HCT116 (cell line): ENCODE results near the gene RORB. TPM values are rescaled to one million over a fixed set of nuclear protein-coding genes. Genes with fewer than 3 reads are reported as not detected.

Experiments
- ATAC-seq: fragments of 200-7000 bp; cut with Tn5 transposase; 2 replicates; pipeline ENCODE4 v1.9.1; 2020; ENCODE audit warnings: mild to moderate bottlenecking, moderate library complexity
- BruUV-seq: library from RNA; stranded (reverse); fragments of 400-500 nt; replicated peaks from 2 replicates; lab custom pipeline; 2021; lab: Mats Ljungman, UMichigan
- CTCF ChIA-PET: fragments of 300-600 bp; sonication (Branson Sonifier 250); formaldehyde crosslinking; loops from one replicate; lab custom pipeline; 2021; ENCODE audit warnings: antibody characterized with exemption; lab: Charles Lee
- POLR2A ChIA-PET: fragments of 300-600, 350-600 bp; sonication (Branson Sonifier 250); formaldehyde crosslinking; loops from one replicate; lab custom pipeline; 2021; ENCODE audit warnings: antibody characterized with exemption; lab: Charles Lee
- RAD21 ChIA-PET, 2 experiments: fragments of 300-600 bp; sonication (Branson Sonifier 250); formaldehyde crosslinking; loops; one replicate each; lab custom pipeline; 2023; ENCODE audit warnings: low total read pairs in 2 of 2; ENCODE audit not compliant: uncharacterized antibody in 2 of 2, unreplicated experiment in 2 of 2, low non-redundant PET in 1 of 2; lab: Charles Lee
- DNase-seq: peaks from one replicate; pipeline ENCODE4 v3.0.0-alpha.2; 2010; ENCODE audit warnings: low read depth, low spot score
- H2AFZ ChIP-seq: fragments of 200-600 bp; shearing (Covaris generic), sonication (generic); 2 replicates; pipeline ENCODE4 v1.6.1; 2017; ENCODE audit warnings: low read depth, mixed run types, mixed read lengths, antibody characterized with exemption, low read length; ENCODE audit not compliant: poor library complexity, severe bottlenecking
- H3K27ac ChIP-seq: 2 replicates; pipeline ENCODE4 v1.5.1; 2012; ENCODE audit warnings: low read depth, low read length
- H3K27me3 ChIP-seq: fragments of 200-600 bp; sonication (generic); 2 replicates; pipeline ENCODE4 v1.6.1; 2016; ENCODE audit warnings: mixed run types, low read length, mixed read lengths; ENCODE audit not compliant: insufficient read depth
- H3K36me3 ChIP-seq, 2 experiments: fragments of 200-500 bp in 1 of 2; fragments of 200-600 bp in 1 of 2; sonication (Bioruptor generic) in 1 of 2; sonication (generic) in 1 of 2; 2 replicates each; pipeline versions ENCODE4 v1.5.1 to v1.6.1; 2014 to 2016; ENCODE audit warnings: low read length in 2 of 2, inconsistent platforms in 1 of 2, mixed read lengths in 1 of 2, mixed run types in 1 of 2; ENCODE audit not compliant: insufficient read depth in 2 of 2, control insufficient read depth in 1 of 2
- H3K4me1 ChIP-seq, 2 experiments: fragments of 200-600 bp in 1 of 2; sonication (generic) in 1 of 2; 2 replicates each; pipeline versions ENCODE4 v1.5.1 to v1.6.1; 2012 to 2017; ENCODE audit warnings: low read length in 2 of 2, inconsistent platforms in 1 of 2, mild to moderate bottlenecking in 1 of 2, mixed read lengths in 1 of 2, mixed run types in 1 of 2, moderate library complexity in 1 of 2; ENCODE audit not compliant: insufficient read depth in 2 of 2, control insufficient read depth in 1 of 2
- H3K4me2 ChIP-seq: fragments of 200-600 bp; sonication (generic); 2 replicates; pipeline ENCODE4 v1.6.1; 2017; ENCODE audit warnings: mixed run types, low read length, mixed read lengths
- H3K4me3 ChIP-seq, 2 experiments: fragments of 200-600 bp in 1 of 2; sonication (generic) in 1 of 2; replicated peaks in 1 of 2; 2 replicates each; pipeline ENCODE4 v1.5.1; 2011 to 2016; ENCODE audit warnings: low read length in 2 of 2, control low read depth in 1 of 2, low read depth in 1 of 2, mild to moderate bottlenecking in 1 of 2, mixed read lengths in 1 of 2, mixed run types in 1 of 2
- H3K79me2 ChIP-seq: fragments of 200-600 bp; sonication (generic); 2 replicates; pipeline ENCODE4 v1.6.1; 2017; ENCODE audit warnings: mild to moderate bottlenecking, mixed run types, low read length, moderate library complexity, mixed read lengths; ENCODE audit not compliant: insufficient read depth
- H3K9ac ChIP-seq: fragments of 200-600 bp; sonication (generic); 2 replicates; pipeline ENCODE4 v1.6.1; 2016; ENCODE audit warnings: low read length, mixed read lengths
- H3K9me2 ChIP-seq: fragments of 200-600 bp; sonication (generic), shearing (Covaris generic); 2 replicates; pipeline ENCODE4 v1.6.1; 2017; ENCODE audit warnings: mixed run types, mild to moderate bottlenecking, moderate library complexity; ENCODE audit not compliant: insufficient read depth
- H3K9me3 ChIP-seq, 2 experiments: fragments of 200-500 bp in 1 of 2; fragments of 200-600 bp in 1 of 2; sonication (Bioruptor generic) in 1 of 2; sonication (generic) in 1 of 2; 2 replicates each; pipeline ENCODE4 v1.6.1; 2014 to 2017; ENCODE audit warnings: low read length in 2 of 2, mixed read lengths in 2 of 2, inconsistent platforms in 1 of 2, low read depth in 1 of 2, mild to moderate bottlenecking in 1 of 2, mixed run types in 1 of 2, moderate library complexity in 1 of 2; ENCODE audit not compliant: control insufficient read depth in 1 of 2, insufficient read depth in 1 of 2
- H4K20me1 ChIP-seq: fragments of 200-600 bp; sonication (generic), shearing (Covaris generic); 2 replicates; pipeline ENCODE4 v1.6.1; 2017; ENCODE audit warnings: mixed run types, mild to moderate bottlenecking, moderate library complexity; ENCODE audit not compliant: insufficient read depth
- CBX3 ChIP-seq: IDR thresholded peaks from 2 replicates; pipeline ENCODE4 v1.6.1; 2012; ENCODE audit warnings: low read depth
- CTCF ChIP-seq, 3 experiments: fragments of 200-600 bp in 1 of 3; sonication (generic) in 1 of 3; IDR thresholded peaks in 2 of 3; conservative IDR thresholded peaks in 1 of 3; 2 replicates each; pipeline ENCODE4 v1.5.1; 2012 to 2017; ENCODE audit warnings: low read depth in 2 of 3, low read length in 2 of 3, antibody characterized with exemption in 1 of 3, borderline replicate concordance in 1 of 3, control low read depth in 1 of 3, mild to moderate bottlenecking in 1 of 3, mixed read lengths in 1 of 3, mixed run types in 1 of 3, moderate library complexity in 1 of 3; ENCODE audit not compliant: insufficient read depth in 1 of 3
- EGR1 ChIP-seq: IDR thresholded peaks from 2 replicates; pipeline ENCODE4 v1.6.1; 2012; ENCODE audit warnings: low read depth
- EZH2 ChIP-seq: fragments of 200-600 bp; sonication (generic); IDR thresholded peaks from 2 replicates; pipeline ENCODE4 v1.6.1; 2017; ENCODE audit warnings: antibody characterized with exemption, mixed run types
- FOSL1 ChIP-seq: IDR thresholded peaks from 2 replicates; pipeline ENCODE4 v1.6.1; 2012; ENCODE audit warnings: low read depth
- SIN3A ChIP-seq: IDR thresholded peaks from 2 replicates; pipeline ENCODE4 v1.6.1; 2012; ENCODE audit warnings: low read depth
- SP1 ChIP-seq: IDR thresholded peaks from 2 replicates; pipeline ENCODE4 v1.6.1; 2012; ENCODE audit warnings: low read depth
- SRF ChIP-seq: IDR thresholded peaks from 2 replicates; pipeline ENCODE4 v1.6.1; 2012; ENCODE audit warnings: low read depth
- YY1 ChIP-seq: IDR thresholded peaks from 2 replicates; pipeline ENCODE4 v1.6.1; 2011; ENCODE audit warnings: low read length, low read depth, moderate library complexity, mild to moderate bottlenecking; ENCODE audit not compliant: insufficient replicate concordance; ENCODE audit errors: extremely low read depth
- ZBTB33 ChIP-seq: IDR thresholded peaks from 2 replicates; pipeline ENCODE4 v1.6.1; 2011; ENCODE audit warnings: mild to moderate bottlenecking, low read length, moderate library complexity; ENCODE audit not compliant: insufficient replicate concordance; ENCODE audit errors: extremely low read depth
- ZFX ChIP-seq: fragments of 450-650 bp; IDR thresholded peaks from 2 replicates; pipeline ENCODE4 v1.6.1; 2017
- ZNF274 ChIP-seq: fragments of 200-500 bp; sonication (Bioruptor generic); IDR thresholded peaks from 2 replicates; pipeline ENCODE4 v1.6.1; 2014; ENCODE audit warnings: mild to moderate bottlenecking, low read depth, low read length, inconsistent platforms
- intact Hi-C: fragments of 100-400 bp; cut with micrococcal nuclease; formaldehyde crosslinking; loops from 2 replicates; pipeline ENCODE4 v1.10.0; 2022
- total RNA-seq: library from RNA; stranded (reverse); gene quantifications from one replicate; pipeline ENCODE4 v1.2.1, GENCODE V29; 2021; ENCODE audit not compliant: unreplicated experiment
- TF ChIP-seq, protein P1 (sequence below): IDR thresholded peaks from 2 replicates; pipeline ENCODE4 v1.6.1; 2012
- TF ChIP-seq, protein P2 (sequence below): IDR thresholded peaks from 2 replicates; pipeline ENCODE4 v1.6.1; 2012; ENCODE audit warnings: low read depth

The RORB gene
- total RNA-seq, 1 experiment from 2014 or later = 0.02 TPM

DNA sequence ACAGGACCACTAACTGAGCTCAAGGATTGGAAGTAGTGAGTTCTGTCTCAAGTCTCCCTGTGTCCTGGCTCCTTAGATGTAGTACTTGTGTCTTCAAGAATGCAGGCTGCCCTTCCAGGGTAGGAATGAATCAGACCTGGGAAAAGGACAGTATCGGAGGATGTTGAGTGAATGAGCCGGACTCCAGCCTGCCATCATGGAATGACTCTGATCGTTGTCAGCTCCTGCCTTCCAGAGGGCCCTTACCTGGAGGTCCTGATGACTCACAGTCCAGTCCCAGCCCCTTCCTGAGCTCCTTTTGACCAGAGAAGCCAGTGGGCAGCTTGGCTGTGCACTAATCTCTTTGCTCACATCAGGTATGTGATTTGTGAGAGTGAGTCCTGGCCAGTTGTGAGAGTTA is 229.4 kb downstream of the RORB start:
- ATAC-seq (no peak), DNase-seq (no peak)
- Histone ChIP-seq H3K27me3 (peaks cover 5% of the 10 kb centered on the region), H3K36me3 (no peaks in the 10 kb centered on the region), H3K9me3 (no peaks in the 10 kb centered on the region), H3K4me2 (no peak overlapping the region), H3K79me2 (no peaks in the 10 kb centered on the region), H2AFZ (no peak overlapping the region), H3K9me2 (no peaks in the 10 kb centered on the region), H3K9ac (no peak overlapping the region), H3K27ac (no peak overlapping the region), H3K4me1 (no peaks in the 10 kb centered on the region), H4K20me1 (no peaks in the 10 kb centered on the region), H3K4me3 (no peak overlapping the region)
- no TSS peak for BruUV-seq
- ChIA-PET RAD21 (no interaction called here), POLR2A (no interaction called here), CTCF (interaction anchor here (1.8 kb wide), 1 partner anchor 11 kb away, joined by 5 read pairs; no protein-coding TSS in a partner anchor)
- intact Hi-C loops = no loop called here
- TF ChIP-seq ZNF274 = no peak
- TF ChIP-seq, protein P1, sequence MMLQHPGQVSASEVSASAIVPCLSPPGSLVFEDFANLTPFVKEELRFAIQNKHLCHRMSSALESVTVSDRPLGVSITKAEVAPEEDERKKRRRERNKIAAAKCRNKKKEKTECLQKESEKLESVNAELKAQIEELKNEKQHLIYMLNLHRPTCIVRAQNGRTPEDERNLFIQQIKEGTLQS = no peak
- TF ChIP-seq, protein P2, sequence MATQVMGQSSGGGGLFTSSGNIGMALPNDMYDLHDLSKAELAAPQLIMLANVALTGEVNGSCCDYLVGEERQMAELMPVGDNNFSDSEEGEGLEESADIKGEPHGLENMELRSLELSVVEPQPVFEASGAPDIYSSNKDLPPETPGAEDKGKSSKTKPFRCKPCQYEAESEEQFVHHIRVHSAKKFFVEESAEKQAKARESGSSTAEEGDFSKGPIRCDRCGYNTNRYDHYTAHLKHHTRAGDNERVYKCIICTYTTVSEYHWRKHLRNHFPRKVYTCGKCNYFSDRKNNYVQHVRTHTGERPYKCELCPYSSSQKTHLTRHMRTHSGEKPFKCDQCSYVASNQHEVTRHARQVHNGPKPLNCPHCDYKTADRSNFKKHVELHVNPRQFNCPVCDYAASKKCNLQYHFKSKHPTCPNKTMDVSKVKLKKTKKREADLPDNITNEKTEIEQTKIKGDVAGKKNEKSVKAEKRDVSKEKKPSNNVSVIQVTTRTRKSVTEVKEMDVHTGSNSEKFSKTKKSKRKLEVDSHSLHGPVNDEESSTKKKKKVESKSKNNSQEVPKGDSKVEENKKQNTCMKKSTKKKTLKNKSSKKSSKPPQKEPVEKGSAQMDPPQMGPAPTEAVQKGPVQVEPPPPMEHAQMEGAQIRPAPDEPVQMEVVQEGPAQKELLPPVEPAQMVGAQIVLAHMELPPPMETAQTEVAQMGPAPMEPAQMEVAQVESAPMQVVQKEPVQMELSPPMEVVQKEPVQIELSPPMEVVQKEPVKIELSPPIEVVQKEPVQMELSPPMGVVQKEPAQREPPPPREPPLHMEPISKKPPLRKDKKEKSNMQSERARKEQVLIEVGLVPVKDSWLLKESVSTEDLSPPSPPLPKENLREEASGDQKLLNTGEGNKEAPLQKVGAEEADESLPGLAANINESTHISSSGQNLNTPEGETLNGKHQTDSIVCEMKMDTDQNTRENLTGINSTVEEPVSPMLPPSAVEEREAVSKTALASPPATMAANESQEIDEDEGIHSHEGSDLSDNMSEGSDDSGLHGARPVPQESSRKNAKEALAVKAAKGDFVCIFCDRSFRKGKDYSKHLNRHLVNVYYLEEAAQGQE = no peak
- no peak for TF ChIP-seq SIN3A
- TF ChIP-seq FOSL1 = no peak
- TF ChIP-seq ZFX = no peak
- no peak for TF ChIP-seq ZBTB33
- no peak for TF ChIP-seq SRF
- TF ChIP-seq EZH2 = no peak
- TF ChIP-seq CBX3 = no peak
- no peak for TF ChIP-seq YY1
- no peak for TF ChIP-seq EGR1
- no peak for TF ChIP-seq CTCF (IDR thresholded peaks at IDR 0.05 in 2 of 3, conservative IDR thresholded peaks at IDR 0.05 in 1 of 3; ENCODE audit: borderline replicate concordance in 1 of 3, insufficient read depth in 1 of 3, low read depth in 2 of 3, low read length in 2 of 3)
- no peak for TF ChIP-seq SP1
